ENCODE measurements around the gene C16orf78.

DNA sequence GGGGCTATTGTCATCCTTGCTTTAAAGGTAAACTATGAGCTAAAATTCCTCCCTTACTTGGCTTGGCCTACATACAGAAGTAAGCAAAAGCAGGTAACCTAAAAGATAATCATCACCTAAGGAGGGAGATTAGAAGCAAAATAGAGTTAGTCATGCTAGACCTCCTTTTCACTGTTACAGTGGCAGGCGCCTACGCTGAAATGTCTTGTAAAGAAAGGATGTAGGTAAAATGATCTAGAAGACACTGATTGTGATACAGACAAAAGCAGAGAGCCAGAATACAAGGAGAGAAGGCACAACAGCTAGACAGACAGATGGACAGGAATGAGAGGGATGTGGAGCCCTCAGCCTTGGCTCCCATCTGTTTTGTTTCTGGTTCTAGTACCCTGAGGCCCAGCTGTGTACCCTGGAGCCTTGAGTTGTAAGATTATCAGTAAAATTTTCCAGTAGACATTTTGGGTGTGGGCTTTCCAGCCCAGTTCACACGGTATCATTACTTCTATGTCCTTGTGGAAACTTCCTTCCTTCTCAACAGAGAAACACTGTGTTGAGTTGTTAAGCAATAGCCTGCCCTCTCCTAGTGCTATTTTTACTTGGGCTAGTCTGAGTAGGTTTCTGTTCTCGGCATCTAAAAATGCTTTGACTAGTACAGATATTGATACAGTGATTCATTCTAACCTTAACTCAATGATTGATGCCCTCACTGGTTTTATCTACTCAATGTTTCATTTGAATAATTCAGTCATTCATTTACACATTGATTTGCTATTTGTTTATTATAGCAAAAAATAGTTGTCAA lies 7.7 kb upstream of the C16orf78 start:
- TF ChIP-seq, protein P1, sequence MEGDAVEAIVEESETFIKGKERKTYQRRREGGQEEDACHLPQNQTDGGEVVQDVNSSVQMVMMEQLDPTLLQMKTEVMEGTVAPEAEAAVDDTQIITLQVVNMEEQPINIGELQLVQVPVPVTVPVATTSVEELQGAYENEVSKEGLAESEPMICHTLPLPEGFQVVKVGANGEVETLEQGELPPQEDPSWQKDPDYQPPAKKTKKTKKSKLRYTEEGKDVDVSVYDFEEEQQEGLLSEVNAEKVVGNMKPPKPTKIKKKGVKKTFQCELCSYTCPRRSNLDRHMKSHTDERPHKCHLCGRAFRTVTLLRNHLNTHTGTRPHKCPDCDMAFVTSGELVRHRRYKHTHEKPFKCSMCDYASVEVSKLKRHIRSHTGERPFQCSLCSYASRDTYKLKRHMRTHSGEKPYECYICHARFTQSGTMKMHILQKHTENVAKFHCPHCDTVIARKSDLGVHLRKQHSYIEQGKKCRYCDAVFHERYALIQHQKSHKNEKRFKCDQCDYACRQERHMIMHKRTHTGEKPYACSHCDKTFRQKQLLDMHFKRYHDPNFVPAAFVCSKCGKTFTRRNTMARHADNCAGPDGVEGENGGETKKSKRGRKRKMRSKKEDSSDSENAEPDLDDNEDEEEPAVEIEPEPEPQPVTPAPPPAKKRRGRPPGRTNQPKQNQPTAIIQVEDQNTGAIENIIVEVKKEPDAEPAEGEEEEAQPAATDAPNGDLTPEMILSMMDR (IDR thresholded peaks at IDR 0.05; ENCODE audit: control extremely low read depth in 1 of 3, insufficient read depth in 1 of 3, low read depth in 1 of 3, low read length in 3 of 3): no peak
- TF ChIP-seq SIX5 (IDR thresholded peaks at IDR 0.05; ENCODE audit: low read depth, low read length): no peak
- TF ChIP-seq SRF (IDR thresholded peaks at IDR 0.05; ENCODE audit: low read depth, low read length): no peak
- TF ChIP-seq NRF1 (IDR thresholded peaks at IDR 0.05; ENCODE audit: low read depth, low read length): no peak
- no peak for TF ChIP-seq KDM1A (IDR thresholded peaks at IDR 0.05; ENCODE audit: borderline replicate concordance, low read length)
- no peak for TF ChIP-seq SIRT6 (IDR thresholded peaks at IDR 0.05; ENCODE audit: low read length)
- TF ChIP-seq ASH2L (IDR thresholded peaks at IDR 0.05; ENCODE audit: low read length): no peak
- TF ChIP-seq, protein P2, sequence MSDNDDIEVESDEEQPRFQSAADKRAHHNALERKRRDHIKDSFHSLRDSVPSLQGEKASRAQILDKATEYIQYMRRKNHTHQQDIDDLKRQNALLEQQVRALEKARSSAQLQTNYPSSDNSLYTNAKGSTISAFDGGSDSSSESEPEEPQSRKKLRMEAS (IDR thresholded peaks at IDR 0.05): no peak
